LNCAP (cell line): ENCODE measurements around the gene MTHFSD.

Experiments used
- TF ChIP-seq, protein P1 (sequence below): fragments of 450-650 bp; IDR thresholded peaks from 2 replicates; pipeline ENCODE4 v1.5.1; 2017; ENCODE audit warnings: mild to moderate bottlenecking

Gene MTHFSD

DNA sequence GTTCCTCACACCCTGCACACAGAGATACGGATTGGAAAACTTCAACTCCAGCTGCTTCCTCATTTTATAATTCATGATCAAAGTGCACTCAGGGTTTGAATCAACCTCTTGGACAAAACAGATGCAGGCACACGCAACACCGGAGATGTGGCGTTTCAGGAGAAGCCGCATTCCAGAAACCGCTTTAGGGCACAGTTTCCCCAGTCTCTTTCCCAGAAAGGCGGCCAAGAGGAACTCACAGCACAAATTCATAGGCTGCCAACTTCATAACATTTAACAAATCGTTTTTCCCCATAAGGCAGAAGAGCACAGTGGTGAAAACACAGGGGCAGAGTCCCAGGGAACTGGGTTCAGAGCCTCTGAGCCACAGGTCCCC is 8.4 kb downstream of the MTHFSD start:
- TF ChIP-seq, protein P1, sequence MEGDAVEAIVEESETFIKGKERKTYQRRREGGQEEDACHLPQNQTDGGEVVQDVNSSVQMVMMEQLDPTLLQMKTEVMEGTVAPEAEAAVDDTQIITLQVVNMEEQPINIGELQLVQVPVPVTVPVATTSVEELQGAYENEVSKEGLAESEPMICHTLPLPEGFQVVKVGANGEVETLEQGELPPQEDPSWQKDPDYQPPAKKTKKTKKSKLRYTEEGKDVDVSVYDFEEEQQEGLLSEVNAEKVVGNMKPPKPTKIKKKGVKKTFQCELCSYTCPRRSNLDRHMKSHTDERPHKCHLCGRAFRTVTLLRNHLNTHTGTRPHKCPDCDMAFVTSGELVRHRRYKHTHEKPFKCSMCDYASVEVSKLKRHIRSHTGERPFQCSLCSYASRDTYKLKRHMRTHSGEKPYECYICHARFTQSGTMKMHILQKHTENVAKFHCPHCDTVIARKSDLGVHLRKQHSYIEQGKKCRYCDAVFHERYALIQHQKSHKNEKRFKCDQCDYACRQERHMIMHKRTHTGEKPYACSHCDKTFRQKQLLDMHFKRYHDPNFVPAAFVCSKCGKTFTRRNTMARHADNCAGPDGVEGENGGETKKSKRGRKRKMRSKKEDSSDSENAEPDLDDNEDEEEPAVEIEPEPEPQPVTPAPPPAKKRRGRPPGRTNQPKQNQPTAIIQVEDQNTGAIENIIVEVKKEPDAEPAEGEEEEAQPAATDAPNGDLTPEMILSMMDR, result no peak

DNA sequence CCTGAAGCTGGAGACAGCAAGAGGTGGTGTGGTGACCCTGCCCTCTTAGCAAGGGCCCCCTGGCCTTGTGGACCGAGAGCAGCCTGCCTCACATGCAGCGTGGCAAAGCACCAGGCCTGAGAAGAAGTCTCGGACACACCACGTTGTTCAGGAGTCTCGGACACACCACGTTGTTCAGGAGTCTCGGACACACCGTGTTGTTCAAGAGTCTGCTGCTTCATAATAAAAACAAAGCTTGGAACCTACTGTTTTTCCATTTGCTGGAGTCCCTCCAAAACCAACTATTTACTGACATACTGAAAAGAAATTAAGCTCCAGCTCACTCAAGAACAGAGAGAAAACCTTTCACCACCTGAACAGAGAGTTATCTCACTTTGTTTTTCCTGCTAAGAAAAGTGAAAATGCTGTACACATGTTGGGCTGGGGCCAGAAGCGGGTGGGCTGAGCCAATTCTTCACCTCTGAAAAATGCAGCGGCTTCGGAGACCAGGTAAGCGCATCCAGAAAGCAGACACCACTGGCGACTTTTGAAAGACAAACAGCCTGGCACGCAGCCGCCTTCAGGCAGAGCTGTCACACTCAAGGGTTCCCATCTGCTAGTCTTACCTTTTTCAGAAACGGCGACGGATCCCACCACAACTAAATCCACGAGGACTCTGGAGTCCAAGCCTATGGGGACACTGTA is 8.9 kb downstream of the MTHFSD start:
- TF ChIP-seq, protein P1, result no peak

DNA sequence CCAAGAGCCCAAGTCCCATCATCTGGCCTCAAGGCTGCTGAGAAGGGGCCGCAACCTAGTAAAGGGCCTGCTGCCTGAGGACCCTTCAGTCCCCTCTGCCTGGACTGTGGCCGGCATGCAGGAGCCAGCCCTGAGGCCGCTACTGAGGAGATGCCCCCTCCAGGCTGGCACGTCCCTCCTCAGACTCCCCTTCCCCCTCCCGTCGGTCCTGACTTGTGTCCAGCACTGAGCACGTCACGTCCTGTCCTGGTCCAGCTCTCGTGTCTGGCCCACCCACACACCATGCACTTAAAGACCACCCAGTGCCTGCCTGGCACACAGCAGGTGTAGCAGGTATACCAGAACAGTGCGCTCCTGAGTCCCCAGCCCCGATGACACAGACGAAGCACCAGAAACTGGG is 9.6 kb downstream of the MTHFSD start:
- TF ChIP-seq, protein P1, result no peak

DNA sequence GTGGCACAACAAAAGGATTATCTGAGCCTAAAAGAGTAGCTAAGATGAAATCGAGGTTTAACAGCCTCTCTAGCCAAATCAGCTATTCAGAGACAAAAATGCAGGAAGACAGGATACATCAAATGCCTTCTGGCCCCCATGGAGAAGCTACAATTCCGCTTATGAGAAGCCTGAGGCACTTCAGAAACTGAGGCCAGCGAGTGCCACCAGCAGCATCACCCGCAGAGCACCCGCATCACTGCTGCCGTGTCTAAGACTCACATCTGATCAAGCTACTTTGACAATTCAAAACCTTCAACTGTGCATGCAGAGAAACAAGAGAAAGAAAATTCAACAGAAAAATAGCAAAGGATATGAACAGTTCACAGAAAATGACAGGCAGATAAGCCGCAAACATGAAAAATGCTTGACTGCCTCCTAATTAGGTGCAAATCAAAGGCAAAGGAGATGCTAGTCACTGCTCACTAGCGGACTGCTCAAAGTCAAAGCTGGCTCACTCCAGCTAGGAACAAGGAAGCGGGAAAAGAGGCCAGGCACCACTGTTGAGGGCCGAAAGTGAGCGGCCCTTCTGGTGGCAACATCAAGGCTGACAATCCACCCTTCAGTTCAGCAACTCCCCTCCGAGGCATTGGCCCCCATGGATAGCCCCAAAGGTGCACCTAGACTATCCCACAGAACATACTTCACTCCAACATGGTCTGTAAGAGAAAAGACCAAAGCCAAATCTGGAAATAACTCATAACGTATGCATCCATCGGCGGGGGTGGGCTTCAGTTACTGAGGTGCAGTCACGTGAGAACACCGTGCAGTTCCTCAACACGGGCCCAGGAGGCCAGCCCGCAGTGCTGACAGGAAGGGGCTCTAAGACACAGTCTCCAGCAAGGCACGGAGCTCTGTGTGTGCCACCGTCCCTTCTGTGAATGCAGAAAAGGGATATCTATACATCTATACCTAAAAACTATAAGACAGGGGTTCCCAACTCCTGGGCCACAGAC is 12.0 kb downstream of the MTHFSD start:
- TF ChIP-seq, protein P1, result no peak

DNA sequence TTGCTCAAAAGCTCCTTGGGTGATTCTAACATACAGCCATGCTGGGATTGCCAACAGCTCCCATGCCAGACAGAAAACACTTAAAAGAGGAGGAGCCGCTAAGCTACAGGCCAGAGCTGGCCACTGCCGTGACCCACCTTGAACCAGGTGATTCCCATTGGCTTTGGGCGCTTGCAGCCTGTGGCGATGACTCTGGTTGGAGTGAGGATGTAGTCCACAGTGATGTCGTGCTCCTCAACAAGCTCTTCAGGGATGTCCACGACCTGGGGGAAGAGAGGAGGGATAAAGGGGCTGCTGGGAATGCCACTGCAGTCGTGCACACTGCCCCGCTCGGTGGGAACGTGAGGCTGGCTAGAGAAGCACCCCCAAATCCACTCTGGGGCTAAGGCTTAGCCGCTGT is 13.5 kb downstream of the MTHFSD start:
- TF ChIP-seq, protein P1, result no peak

DNA sequence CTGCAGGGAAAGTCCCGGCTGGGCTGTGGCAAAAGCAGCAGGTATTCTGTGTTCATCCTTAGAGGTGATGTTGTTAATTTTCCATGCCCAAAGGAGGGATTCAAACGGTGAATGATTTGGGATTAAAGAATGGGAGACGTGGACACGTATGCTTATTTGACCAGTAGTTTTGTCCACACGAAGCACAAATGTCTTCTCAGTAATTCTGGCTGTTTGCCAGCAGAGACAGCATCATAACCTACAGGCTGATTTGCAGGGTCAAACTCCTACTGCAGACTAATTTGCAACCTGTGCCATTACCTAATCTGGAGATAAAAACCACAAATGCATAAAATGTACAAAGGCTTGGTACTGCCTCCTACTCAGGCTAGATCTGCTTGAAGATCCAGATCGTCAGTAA is 14.1 kb downstream of the MTHFSD start:
- TF ChIP-seq, protein P1, result no peak

DNA sequence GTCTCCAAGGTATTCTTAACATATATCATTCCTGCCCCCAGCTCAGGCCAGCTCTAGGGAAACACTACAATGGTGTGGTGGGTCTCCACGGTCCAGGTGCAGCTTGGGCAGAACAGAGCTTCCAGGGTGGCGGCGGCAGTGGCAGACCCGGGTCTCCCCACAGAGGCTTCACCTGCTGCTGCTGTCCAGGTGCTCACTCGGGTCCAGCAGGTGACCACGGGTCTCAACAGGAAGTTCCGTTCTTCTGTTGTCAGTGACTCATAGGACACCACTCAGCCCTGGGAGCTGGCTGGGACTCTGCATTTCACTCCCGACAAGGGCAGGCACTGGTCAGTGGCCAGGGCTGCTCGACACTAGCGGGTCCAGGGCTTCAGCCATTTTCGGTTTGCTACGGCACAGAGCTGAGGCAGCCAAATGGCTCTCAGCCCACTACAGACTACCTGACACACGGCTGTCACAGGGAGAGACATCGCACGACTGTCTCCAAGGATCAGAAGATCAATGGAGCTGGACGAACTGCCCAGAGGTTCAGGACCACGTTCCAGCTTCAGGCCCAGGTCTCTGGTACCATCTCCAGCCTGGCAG is 16.7 kb downstream of the MTHFSD start:
- TF ChIP-seq, protein P1, result no peak
